ENCODE measurements around the gene TAX1BP3. TPM values are rescaled to one million over a fixed set of nuclear protein-coding genes. Genes with fewer than 3 reads are reported as not detected.

Gene TAX1BP3
- total and polyA plus RNA-seq, 9 of the 15 experiments (the other 6 are each of a cell fraction or from before 2014, with no cell fraction given): 0.99 to 14.5 (median 6.2) TPM

Other genes with a start within 250 kb of the TAX1BP3 start
Only the 7 nearest of the 14 such genes appear.
- 0.09 TPM in 1 of 2 replicates, not detected in the other for gene TRPV3, start 110.8 kb downstream of the TAX1BP3 start, total RNA-seq (2014; rRNA removed)
- gene TRPV3, start 110.8 kb downstream of the TAX1BP3 start, total RNA-seq (2014; rRNA removed; fragmentation: Illumina TruSeq; extraction: Trizol): 0.07 and 0.10 TPM in 2 replicates
- gene TRPV3, start 110.8 kb downstream of the TAX1BP3 start, total RNA-seq (2015; rRNA removed; fragmentation: Illumina TruSeq; extraction: Trizol): 0.11 TPM in 2 replicates
- 0.11 and 0.18 TPM in 2 replicates for gene TRPV3, start 110.8 kb downstream of the TAX1BP3 start, total RNA-seq (2021)
- 0.09 and 0.22 TPM in 2 replicates for gene TRPV3, start 110.8 kb downstream of the TAX1BP3 start, polyA plus RNA-seq (2011; rRNA removed)
- 0.08 and 0.10 TPM in 2 replicates for gene TRPV3, start 110.8 kb downstream of the TAX1BP3 start, polyA plus RNA-seq (2014; fragmentation: Illumina TruSeq; extraction: Trizol)
- gene TRPV3, start 110.8 kb downstream of the TAX1BP3 start, polyA plus RNA-seq (2014; fragmentation: Nextera tagmentation; extraction: Ambion mirVana): under 1 TPM in 1 of 2 experiments, not detected in 1; 0.03 TPM
- 0.42 and 0.55 TPM in 2 replicates for gene TRPV3, start 110.8 kb downstream of the TAX1BP3 start, polyA plus RNA-seq (2014; rRNA removed)
- 0.08 TPM in 1 of 2 replicates, not detected in the other for gene TRPV1, start 59.2 kb downstream of the TAX1BP3 start, total RNA-seq (2014; rRNA removed)
- gene TRPV1, start 59.2 kb downstream of the TAX1BP3 start, total RNA-seq (2014; rRNA removed; fragmentation: Illumina TruSeq; extraction: Trizol): 0.11 TPM in 1 of 2 replicates, not detected in the other
- gene TRPV1, start 59.2 kb downstream of the TAX1BP3 start, total RNA-seq (2015; rRNA removed; fragmentation: Illumina TruSeq; extraction: Trizol): 0.15 TPM in 1 of 2 replicates, not detected in the other
- gene TRPV1, start 59.2 kb downstream of the TAX1BP3 start, total RNA-seq (2021): 0.11 and 0.20 TPM in 2 replicates
- gene TRPV1, start 59.2 kb downstream of the TAX1BP3 start, polyA plus RNA-seq (2011; rRNA removed): 0.12 and 0.18 TPM in 2 replicates
- 0.09 and 0.12 TPM in 2 replicates for gene TRPV1, start 59.2 kb downstream of the TAX1BP3 start, polyA plus RNA-seq (2014; fragmentation: Illumina TruSeq; extraction: Trizol)
- under 1 TPM in 1 of 2 experiments, not detected in 1; 0.01 TPM for gene TRPV1, start 59.2 kb downstream of the TAX1BP3 start, polyA plus RNA-seq (2014; fragmentation: Nextera tagmentation; extraction: Ambion mirVana)
- 0.09 and 0.12 TPM in 2 replicates for gene TRPV1, start 59.2 kb downstream of the TAX1BP3 start, polyA plus RNA-seq (2014; rRNA removed)
- 16.3 and 20.2 TPM in 2 replicates for gene SHPK, start 32.3 kb downstream of the TAX1BP3 start, total RNA-seq (2014; rRNA removed)
- 7.2 and 10.0 TPM in 2 replicates for gene SHPK, start 32.3 kb downstream of the TAX1BP3 start, total RNA-seq (2014; rRNA removed; fragmentation: Illumina TruSeq; extraction: Trizol)
- gene SHPK, start 32.3 kb downstream of the TAX1BP3 start, total RNA-seq (2015; rRNA removed; fragmentation: Illumina TruSeq; extraction: Trizol): 11.8 and 12.3 TPM in 2 replicates
- 14.2 and 14.9 TPM in 2 replicates for gene SHPK, start 32.3 kb downstream of the TAX1BP3 start, total RNA-seq (2021)
- gene SHPK, start 32.3 kb downstream of the TAX1BP3 start, polyA plus RNA-seq (2011; rRNA removed): 12.6 and 13.1 TPM in 2 replicates
- gene SHPK, start 32.3 kb downstream of the TAX1BP3 start, polyA plus RNA-seq (2014; fragmentation: Illumina TruSeq; extraction: Trizol): 12.2 and 12.8 TPM in 2 replicates
- gene SHPK, start 32.3 kb downstream of the TAX1BP3 start, polyA plus RNA-seq (2014; fragmentation: Nextera tagmentation; extraction: Ambion mirVana): 1 to 10 TPM; 2.5 to 2.6 TPM
- 10.5 and 11.2 TPM in 2 replicates for gene SHPK, start 32.3 kb downstream of the TAX1BP3 start, polyA plus RNA-seq (2014; rRNA removed)
- 4.8 and 5.6 TPM in 2 replicates for gene CTNS, start 31.8 kb downstream of the TAX1BP3 start, total RNA-seq (2014; rRNA removed)
- gene CTNS, start 31.8 kb downstream of the TAX1BP3 start, total RNA-seq (2014; rRNA removed; fragmentation: Illumina TruSeq; extraction: Trizol): 3.5 TPM in 2 replicates
- gene CTNS, start 31.8 kb downstream of the TAX1BP3 start, total RNA-seq (2015; rRNA removed; fragmentation: Illumina TruSeq; extraction: Trizol): 4.9 and 5.8 TPM in 2 replicates
- gene CTNS, start 31.8 kb downstream of the TAX1BP3 start, total RNA-seq (2021): 6.2 and 7.3 TPM in 2 replicates
- gene CTNS, start 31.8 kb downstream of the TAX1BP3 start, polyA plus RNA-seq (2011; rRNA removed): 4.2 and 4.6 TPM in 2 replicates
- gene CTNS, start 31.8 kb downstream of the TAX1BP3 start, polyA plus RNA-seq (2014; fragmentation: Illumina TruSeq; extraction: Trizol): 6.7 and 7.8 TPM in 2 replicates
- 1 to 10 TPM in 1 of 2 experiments, under 1 TPM in 1; 0.66 to 1.0 TPM for gene CTNS, start 31.8 kb downstream of the TAX1BP3 start, polyA plus RNA-seq (2014; fragmentation: Nextera tagmentation; extraction: Ambion mirVana)
- 6.0 and 8.4 TPM in 2 replicates for gene CTNS, start 31.8 kb downstream of the TAX1BP3 start, polyA plus RNA-seq (2014; rRNA removed)
- gene EMC6, start 234 bp upstream of the TAX1BP3 start, total RNA-seq (2014; rRNA removed): 27.7 and 40.0 TPM in 2 replicates
- gene EMC6, start 234 bp upstream of the TAX1BP3 start, total RNA-seq (2014; rRNA removed; fragmentation: Illumina TruSeq; extraction: Trizol): 17.6 and 18.8 TPM in 2 replicates
- 31.7 and 34.3 TPM in 2 replicates for gene EMC6, start 234 bp upstream of the TAX1BP3 start, total RNA-seq (2015; rRNA removed; fragmentation: Illumina TruSeq; extraction: Trizol)
- 57.3 and 57.8 TPM in 2 replicates for gene EMC6, start 234 bp upstream of the TAX1BP3 start, total RNA-seq (2021)
- 22.8 and 24.3 TPM in 2 replicates for gene EMC6, start 234 bp upstream of the TAX1BP3 start, polyA plus RNA-seq (2011; rRNA removed)
- 24.9 and 28.6 TPM in 2 replicates for gene EMC6, start 234 bp upstream of the TAX1BP3 start, polyA plus RNA-seq (2014; fragmentation: Illumina TruSeq; extraction: Trizol)
- gene EMC6, start 234 bp upstream of the TAX1BP3 start, polyA plus RNA-seq (2014; fragmentation: Nextera tagmentation; extraction: Ambion mirVana): 1 to 10 TPM; 2.9 to 6.8 TPM
- 136 and 159 TPM in 2 replicates for gene EMC6, start 234 bp upstream of the TAX1BP3 start, polyA plus RNA-seq (2014; rRNA removed)
- gene P2RX5, start 27.6 kb upstream of the TAX1BP3 start, total RNA-seq (2014; rRNA removed): 1.3 and 1.8 TPM in 2 replicates
- 0.35 and 1.5 TPM in 2 replicates for gene P2RX5, start 27.6 kb upstream of the TAX1BP3 start, total RNA-seq (2014; rRNA removed; fragmentation: Illumina TruSeq; extraction: Trizol)
- gene P2RX5, start 27.6 kb upstream of the TAX1BP3 start, total RNA-seq (2015; rRNA removed; fragmentation: Illumina TruSeq; extraction: Trizol): 0.87 and 1.5 TPM in 2 replicates
- gene P2RX5, start 27.6 kb upstream of the TAX1BP3 start, total RNA-seq (2021): 1.6 and 1.8 TPM in 2 replicates
- gene P2RX5, start 27.6 kb upstream of the TAX1BP3 start, polyA plus RNA-seq (2011; rRNA removed): 2.7 and 4.0 TPM in 2 replicates
- gene P2RX5, start 27.6 kb upstream of the TAX1BP3 start, polyA plus RNA-seq (2014; fragmentation: Illumina TruSeq; extraction: Trizol): 1.1 and 1.6 TPM in 2 replicates
- gene P2RX5, start 27.6 kb upstream of the TAX1BP3 start, polyA plus RNA-seq (2014; fragmentation: Nextera tagmentation; extraction: Ambion mirVana): under 1 TPM; 0.31 to 0.61 TPM
- 0.49 and 1.2 TPM in 2 replicates for gene P2RX5, start 27.6 kb upstream of the TAX1BP3 start, polyA plus RNA-seq (2014; rRNA removed)
- 12.1 and 14.5 TPM in 2 replicates for gene HASPIN, start 55.3 kb upstream of the TAX1BP3 start, total RNA-seq (2014; rRNA removed)
- gene HASPIN, start 55.3 kb upstream of the TAX1BP3 start, total RNA-seq (2014; rRNA removed; fragmentation: Illumina TruSeq; extraction: Trizol): 10.2 and 10.6 TPM in 2 replicates
- gene HASPIN, start 55.3 kb upstream of the TAX1BP3 start, total RNA-seq (2015; rRNA removed; fragmentation: Illumina TruSeq; extraction: Trizol): 9.9 and 11.0 TPM in 2 replicates
- gene HASPIN, start 55.3 kb upstream of the TAX1BP3 start, total RNA-seq (2021): 12.9 and 13.5 TPM in 2 replicates
- gene HASPIN, start 55.3 kb upstream of the TAX1BP3 start, polyA plus RNA-seq (2011; rRNA removed): 5.9 and 9.0 TPM in 2 replicates
- gene HASPIN, start 55.3 kb upstream of the TAX1BP3 start, polyA plus RNA-seq (2014; fragmentation: Illumina TruSeq; extraction: Trizol): 9.5 and 11.0 TPM in 2 replicates
- gene HASPIN, start 55.3 kb upstream of the TAX1BP3 start, polyA plus RNA-seq (2014; fragmentation: Nextera tagmentation; extraction: Ambion mirVana): under 1 TPM; 0.81 to 0.87 TPM
- gene HASPIN, start 55.3 kb upstream of the TAX1BP3 start, polyA plus RNA-seq (2014; rRNA removed): 7.1 and 7.2 TPM in 2 replicates

Data from K562 (cell line).